ENCODE measurements around the gene NAA38.

Gene NAA38, protein sequence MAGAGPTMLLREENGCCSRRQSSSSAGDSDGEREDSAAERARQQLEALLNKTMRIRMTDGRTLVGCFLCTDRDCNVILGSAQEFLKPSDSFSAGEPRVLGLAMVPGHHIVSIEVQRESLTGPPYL

DNA sequence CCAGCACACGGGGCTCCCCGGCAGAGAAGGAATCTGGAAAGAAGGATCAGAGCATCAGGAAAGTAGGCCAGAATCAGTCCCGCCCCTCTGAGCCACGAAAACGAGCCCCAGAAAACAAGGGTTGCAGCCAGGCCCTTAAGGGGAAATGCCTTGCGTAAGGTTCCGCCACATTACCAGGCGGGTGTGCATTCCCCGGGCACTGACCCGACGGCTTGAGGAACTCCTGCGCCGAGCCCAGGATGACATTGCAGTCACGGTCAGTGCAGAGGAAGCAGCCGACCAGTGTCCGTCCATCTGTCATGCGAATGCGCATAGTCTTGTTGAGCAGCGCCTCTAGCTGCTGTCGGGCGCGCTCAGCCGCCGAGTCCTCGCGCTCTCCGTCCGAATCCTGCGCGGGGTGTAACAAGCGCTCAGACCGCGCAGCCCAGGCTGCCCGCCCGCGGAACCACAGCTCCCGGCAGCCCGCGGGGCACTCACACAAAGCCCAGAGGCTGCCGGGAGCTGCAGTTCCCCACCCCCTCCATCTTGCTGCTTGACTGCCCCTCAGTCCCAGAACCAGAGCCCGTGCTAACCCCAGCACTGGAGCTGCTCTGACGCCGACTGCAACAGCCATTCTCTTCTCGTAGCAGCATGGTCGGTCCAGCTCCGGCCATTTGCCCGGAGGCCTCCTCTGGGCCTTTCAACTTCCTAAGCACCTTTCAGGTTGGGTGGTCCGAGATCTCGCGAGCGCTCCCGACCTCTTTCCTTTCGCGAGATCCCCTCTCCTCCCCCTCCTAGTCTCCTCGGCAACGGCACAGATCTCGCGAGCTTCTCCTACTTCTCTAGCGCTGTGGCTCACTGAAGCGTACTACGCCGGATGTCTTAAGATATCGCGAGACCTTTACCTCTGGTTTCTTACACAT, at the start of gene NAA38:
TSS of gene NAA38 (minus strand) at position 749 of the 902 bp plus-strand sequence. CDS start at position 653, 96 bp downstream.
- TF ChIP-seq, protein P1, sequence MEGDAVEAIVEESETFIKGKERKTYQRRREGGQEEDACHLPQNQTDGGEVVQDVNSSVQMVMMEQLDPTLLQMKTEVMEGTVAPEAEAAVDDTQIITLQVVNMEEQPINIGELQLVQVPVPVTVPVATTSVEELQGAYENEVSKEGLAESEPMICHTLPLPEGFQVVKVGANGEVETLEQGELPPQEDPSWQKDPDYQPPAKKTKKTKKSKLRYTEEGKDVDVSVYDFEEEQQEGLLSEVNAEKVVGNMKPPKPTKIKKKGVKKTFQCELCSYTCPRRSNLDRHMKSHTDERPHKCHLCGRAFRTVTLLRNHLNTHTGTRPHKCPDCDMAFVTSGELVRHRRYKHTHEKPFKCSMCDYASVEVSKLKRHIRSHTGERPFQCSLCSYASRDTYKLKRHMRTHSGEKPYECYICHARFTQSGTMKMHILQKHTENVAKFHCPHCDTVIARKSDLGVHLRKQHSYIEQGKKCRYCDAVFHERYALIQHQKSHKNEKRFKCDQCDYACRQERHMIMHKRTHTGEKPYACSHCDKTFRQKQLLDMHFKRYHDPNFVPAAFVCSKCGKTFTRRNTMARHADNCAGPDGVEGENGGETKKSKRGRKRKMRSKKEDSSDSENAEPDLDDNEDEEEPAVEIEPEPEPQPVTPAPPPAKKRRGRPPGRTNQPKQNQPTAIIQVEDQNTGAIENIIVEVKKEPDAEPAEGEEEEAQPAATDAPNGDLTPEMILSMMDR (IDR thresholded peaks at IDR 0.05; ENCODE audit: low read depth, low read length) = peak; percentile 54
- peak within 1 kb of the TSS; percentile 70 for H3K4me3 ChIP-seq (ENCODE audit: low read depth, low read length)
- peak; percentile 100 for DNase-seq (ENCODE audit: low read depth, low spot score)
- in situ Hi-C loops (cut with HindIII; ENCODE audit: low sequenced_read_pairs) = no loop called here

DNA sequence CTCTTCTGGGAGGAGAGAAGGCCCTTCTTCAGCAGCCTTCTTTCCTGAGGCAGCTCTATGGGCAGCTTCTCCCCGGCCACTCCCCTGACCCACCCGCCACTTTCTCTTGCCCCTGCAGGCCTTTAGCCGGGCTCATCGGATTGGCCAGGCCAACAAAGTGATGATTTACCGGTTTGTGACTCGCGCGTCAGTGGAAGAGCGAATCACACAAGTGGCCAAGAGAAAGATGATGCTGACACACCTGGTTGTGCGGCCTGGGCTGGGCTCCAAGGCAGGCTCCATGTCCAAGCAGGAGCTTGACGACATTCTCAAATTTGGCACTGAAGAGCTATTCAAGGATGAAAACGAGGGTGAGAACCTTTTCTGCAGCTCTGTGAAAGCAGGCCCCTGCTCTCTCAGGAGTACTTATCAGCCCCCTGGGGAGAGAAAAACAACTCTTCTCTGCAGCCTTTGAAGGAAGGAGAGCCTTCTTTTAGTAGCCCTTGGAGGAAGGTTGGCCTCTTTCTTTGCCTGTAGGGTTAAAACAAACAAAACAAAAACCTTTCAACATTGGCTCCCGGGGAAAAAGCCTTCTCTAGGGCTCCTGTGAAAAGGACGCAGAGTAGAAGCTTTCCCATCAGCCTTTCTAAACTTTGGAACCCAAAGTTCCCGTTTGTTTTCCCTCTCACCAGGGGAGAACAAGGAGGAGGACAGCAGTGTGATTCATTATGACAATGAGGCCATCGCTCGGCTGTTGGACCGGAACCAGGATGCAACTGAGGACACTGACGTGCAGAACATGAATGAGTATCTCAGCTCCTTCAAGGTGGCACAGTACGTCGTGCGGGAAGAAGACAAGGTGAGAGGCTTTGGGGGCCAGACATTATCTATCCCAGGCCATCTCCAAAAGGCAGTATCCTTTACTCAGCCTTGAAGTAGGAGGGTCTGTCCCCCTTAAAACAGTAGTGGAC, 46.1 kb upstream of the NAA38 start:
- TF ChIP-seq, protein P1 (IDR thresholded peaks at IDR 0.05; ENCODE audit: low read depth, low read length) = no peak
- peak; percentile 75 for DNase-seq (ENCODE audit: low read depth, low spot score)
- no peak overlapping the region for H3K4me3 ChIP-seq (ENCODE audit: low read depth, low read length)
- in situ Hi-C loops (cut with HindIII; ENCODE audit: low sequenced_read_pairs) = no loop called here

DNA sequence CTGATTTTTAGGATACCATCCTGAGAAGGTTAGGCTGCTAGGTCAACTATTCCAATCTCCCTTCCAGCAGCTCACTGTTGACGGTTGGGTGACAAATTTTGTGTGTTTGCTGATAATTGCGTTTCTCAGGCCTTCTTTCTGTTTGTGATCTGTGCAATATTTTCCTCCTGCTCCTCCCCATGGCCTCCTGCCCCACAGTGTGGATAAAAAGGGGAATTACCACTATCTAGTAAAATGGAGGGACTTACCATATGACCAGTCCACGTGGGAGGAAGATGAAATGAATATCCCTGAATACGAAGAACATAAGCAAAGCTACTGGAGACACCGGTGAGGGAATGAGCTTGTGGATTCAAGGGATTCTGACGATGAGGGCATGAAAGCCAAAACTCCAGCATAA, 40.4 kb upstream of the NAA38 start:
- in situ Hi-C loops (cut with HindIII; ENCODE audit: low sequenced_read_pairs) = no loop called here
- TF ChIP-seq, protein P1 (IDR thresholded peaks at IDR 0.05; ENCODE audit: low read depth, low read length) = peak; percentile 36
- DNase-seq (ENCODE audit: low read depth, low spot score) = peak; percentile 55
- H3K4me3 ChIP-seq (ENCODE audit: low read depth, low read length) = no peak overlapping the region

DNA sequence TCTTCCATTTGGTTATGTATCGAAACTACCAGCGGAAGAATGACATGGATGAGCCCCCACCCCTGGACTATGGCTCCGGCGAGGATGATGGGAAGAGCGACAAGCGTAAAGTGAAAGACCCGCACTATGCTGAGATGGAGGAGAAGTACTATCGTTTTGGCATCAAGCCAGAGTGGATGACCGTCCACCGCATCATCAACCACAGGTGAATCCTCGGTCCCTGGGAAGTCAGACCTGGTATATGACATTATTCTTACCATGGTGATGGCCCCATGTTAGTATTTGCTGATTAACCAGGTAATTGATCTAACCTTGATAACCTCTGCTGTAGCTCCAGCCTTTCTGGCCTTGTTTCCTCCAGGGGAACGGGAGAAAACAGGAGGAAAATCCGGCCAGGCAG, 39.7 kb upstream of the NAA38 start:
- no peak for DNase-seq (ENCODE audit: low read depth, low spot score)
- TF ChIP-seq, protein P1 (IDR thresholded peaks at IDR 0.05; ENCODE audit: low read depth, low read length) = no peak
- in situ Hi-C loops (cut with HindIII; ENCODE audit: low sequenced_read_pairs) = no loop called here
- no peak overlapping the region for H3K4me3 ChIP-seq (ENCODE audit: low read depth, low read length)

DNA sequence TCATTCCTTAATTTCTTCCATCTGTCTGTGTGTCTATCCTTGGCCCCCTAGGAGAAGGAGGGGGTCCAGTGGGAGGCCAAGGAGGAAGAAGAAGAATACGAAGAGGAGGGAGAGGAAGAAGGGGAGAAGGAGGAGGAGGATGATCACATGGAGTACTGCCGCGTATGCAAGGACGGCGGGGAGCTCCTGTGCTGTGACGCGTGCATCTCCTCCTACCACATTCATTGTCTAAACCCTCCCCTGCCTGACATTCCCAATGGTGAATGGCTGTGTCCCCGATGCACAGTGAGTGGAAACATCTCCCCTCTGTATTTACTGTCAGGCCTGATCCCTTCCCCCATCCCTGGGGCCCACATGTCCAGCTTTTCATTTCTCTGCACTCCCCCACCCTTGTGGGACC, 37.5 kb upstream of the NAA38 start:
- H3K4me3 ChIP-seq (ENCODE audit: low read depth, low read length) = no peak overlapping the region
- TF ChIP-seq, protein P1 (IDR thresholded peaks at IDR 0.05; ENCODE audit: low read depth, low read length) = no peak
- no peak for DNase-seq (ENCODE audit: low read depth, low spot score)
- in situ Hi-C loops (cut with HindIII; ENCODE audit: low sequenced_read_pairs) = no loop called here

DNA sequence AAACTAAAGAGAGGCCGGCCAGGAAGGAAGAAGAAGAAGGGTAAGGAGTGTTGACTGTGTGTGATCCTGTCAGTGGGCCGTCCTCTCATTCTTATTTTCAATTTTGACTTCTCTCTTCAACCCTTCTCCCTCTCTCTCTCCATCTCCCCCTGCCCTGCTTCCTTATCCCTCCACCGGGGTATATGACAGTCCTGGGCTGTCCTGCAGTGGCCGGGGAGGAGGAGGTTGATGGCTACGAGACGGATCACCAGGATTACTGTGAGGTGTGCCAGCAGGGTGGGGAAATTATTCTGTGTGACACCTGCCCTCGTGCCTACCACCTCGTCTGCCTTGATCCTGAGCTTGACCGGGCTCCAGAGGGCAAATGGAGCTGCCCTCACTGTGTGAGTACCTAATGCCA, 36.9 kb upstream of the NAA38 start:
- TF ChIP-seq, protein P1 (IDR thresholded peaks at IDR 0.05; ENCODE audit: low read depth, low read length) = no peak
- no peak overlapping the region for H3K4me3 ChIP-seq (ENCODE audit: low read depth, low read length)
- no peak for DNase-seq (ENCODE audit: low read depth, low spot score)
- in situ Hi-C loops (cut with HindIII; ENCODE audit: low sequenced_read_pairs) = no loop called here
